HepG2 (cell line): Measurements from ENCODE around the gene RPL38. TPM values are rescaled to one million over a fixed set of nuclear protein-coding genes. Genes with fewer than 3 reads are reported as not detected.

Source experiments
- ATAC-seq: fragments of 200-7000 bp; cut with Tn5 transposase; 3 replicates; pipeline ENCODE4 v1.9.1; 2020; ENCODE audit warnings: mild to moderate bottlenecking, moderate library complexity
- BruUV-seq: library from RNA; stranded (reverse); fragments of 400-500 nt; replicated peaks from 2 replicates; lab custom pipeline; 2021; lab: Mats Ljungman, UMichigan
- CTCF ChIA-PET: fragments of 300-600 bp; formaldehyde crosslinking; extraction: SDS; loops from one replicate; lab custom pipeline; 2021; ENCODE audit warnings: low total read pairs, inconsistent platforms, low intra/inter-chr PET ratio; lab: Yijun Ruan, JAX
- POLR2A ChIA-PET: fragments of 350-600 bp; sonication (Branson Sonifier 250); formaldehyde crosslinking; loops from one replicate; lab custom pipeline; 2020; ENCODE audit warnings: antibody characterized with exemption, inconsistent platforms; lab: Yijun Ruan, JAX
- DNase-seq: peaks from one replicate; pipeline ENCODE4 v3.0.0-alpha.2; 2015; ENCODE audit warnings: low spot score
- FAIRE-seq: peaks from 3 replicates; lab custom pipeline; 2011; peaks lifted over from hg19 to GRCh38; lab: Jason Lieb, UNC
- H2AFZ ChIP-seq: one replicate; pipeline ENCODE4 v1.6.1; 2011; ENCODE audit warnings: low read length, inconsistent platforms
- H3K27ac ChIP-seq: fragments of 300-600 bp; 3 replicates; pipeline ENCODE4 v1.8.0; 2011; ENCODE audit warnings: mixed run types, mild to moderate bottlenecking, mixed read lengths, low read length, inconsistent platforms; ENCODE audit not compliant: insufficient read depth; ENCODE audit errors: extremely low read length
- H3K27me3 ChIP-seq, 2 experiments: fragments of 200-600 bp in 1 of 2; 2 replicates in 1 of 2; 3 replicates in 1 of 2; pipeline versions ENCODE4 v1.6.0 to v1.8.0; 2011; ENCODE audit warnings: low read length in 2 of 2, mild to moderate bottlenecking in 2 of 2, moderate library complexity in 2 of 2, inconsistent platforms in 1 of 2; ENCODE audit not compliant: insufficient read depth in 2 of 2, control insufficient read depth in 1 of 2
- H3K36me3 ChIP-seq, 2 experiments: fragments of 200-600 bp in 1 of 2; replicated peaks in 1 of 2; 2 replicates in 1 of 2; 3 replicates in 1 of 2; pipeline versions ENCODE4 v1.5.1 to v1.8.0; 2011; ENCODE audit warnings: low read length in 2 of 2, inconsistent platforms in 1 of 2; ENCODE audit not compliant: insufficient read depth in 2 of 2, control insufficient read depth in 1 of 2
- H3K4me1 ChIP-seq: 2 replicates; pipeline ENCODE4 v1.5.1; 2012; ENCODE audit warnings: low read length, inconsistent platforms; ENCODE audit not compliant: insufficient read depth
- H3K4me2 ChIP-seq: 2 replicates; pipeline ENCODE4 v1.6.0; 2011; ENCODE audit warnings: low read depth, low read length, inconsistent platforms
- H3K4me3 ChIP-seq, 3 experiments: fragments of 200-600 bp in 1 of 3; sonication (generic), shearing (Covaris generic) in 1 of 3; replicated peaks in 1 of 3; 2 replicates each; pipeline ENCODE4 v1.5.1; 2011 to 2016; ENCODE audit warnings: low read length in 3 of 3, inconsistent platforms in 2 of 3, low read depth in 2 of 3, mild to moderate bottlenecking in 2 of 3, control low read depth in 1 of 3, mixed read lengths in 1 of 3; ENCODE audit not compliant: insufficient read depth in 1 of 3
- H3K79me2 ChIP-seq: one replicate; pipeline ENCODE4 v1.6.1; 2011; ENCODE audit warnings: low read length, inconsistent platforms; ENCODE audit not compliant: insufficient read depth
- H3K9ac ChIP-seq: 2 replicates; pipeline ENCODE4 v1.6.0; 2011; ENCODE audit warnings: mild to moderate bottlenecking, low read depth, low read length, inconsistent platforms; ENCODE audit not compliant: insufficient read depth
- H3K9me3 ChIP-seq: 2 replicates; pipeline ENCODE4 v1.5.1; 2012; ENCODE audit warnings: mild to moderate bottlenecking, low read length
- H4K20me1 ChIP-seq: 2 replicates; pipeline ENCODE4 v1.6.0; 2011; ENCODE audit warnings: inconsistent platforms, mild to moderate bottlenecking, low read length, moderate library complexity; ENCODE audit not compliant: insufficient read depth
- AFF4 ChIP-seq: sonication (generic); formaldehyde crosslinking; IDR thresholded peaks from 2 replicates; pipeline ENCODE4 v1.4.0; 2020; ENCODE audit warnings: missing genetic modification reagents
- PAXIP1 ChIP-seq: sonication (generic); formaldehyde crosslinking; conservative IDR thresholded peaks from 2 replicates; pipeline ENCODE4 v1.4.0; 2020; ENCODE audit warnings: mild to moderate bottlenecking, missing genetic modification reagents, moderate library complexity
- RFX3 ChIP-seq: IDR thresholded peaks from 2 replicates; pipeline ENCODE4 v1.6.1; 2016; ENCODE audit warnings: missing biosample characterization, missing genetic modification reagents
- SATB2 ChIP-seq: sonication (generic); formaldehyde crosslinking; IDR thresholded peaks from 2 replicates; pipeline ENCODE4 v1.5.0; 2020; ENCODE audit warnings: missing genetic modification reagents
- TBL1XR1 ChIP-seq: fragments of 150-350 bp; IDR thresholded peaks from 2 replicates; pipeline ENCODE4 v1.6.1; 2014; ENCODE audit warnings: borderline replicate concordance, low read length; ENCODE audit not compliant: partially characterized antibody
- ZNF335 ChIP-seq: sonication (generic); formaldehyde crosslinking; IDR thresholded peaks from 2 replicates; pipeline ENCODE4 v1.4.0; 2020; ENCODE audit warnings: missing genetic modification reagents
- ZNF670 ChIP-seq: sonication (generic); formaldehyde crosslinking; IDR thresholded peaks from 2 replicates; pipeline ENCODE4 v1.8.0; 2022; ENCODE audit warnings: mild to moderate bottlenecking, missing genetic modification reagents, borderline replicate concordance
- ZNF687 ChIP-seq: sonication (generic); formaldehyde crosslinking; IDR thresholded peaks from 2 replicates; pipeline ENCODE4 v1.5.1; 2020; ENCODE audit warnings: mild to moderate bottlenecking, missing genetic modification reagents, moderate library complexity
- WGBS: methylation state at CpG from one replicate; pipeline ENCODE4 v1.1.6; 2017; ENCODE audit warnings: low lambda C conversion rate; 5-methylcytosine and 5-hydroxymethylcytosine counted together
- in situ Hi-C: cut with HindIII; loops from 2 replicates; pipeline ENCODE4 v1.10.0; 2017; ENCODE audit warnings: low pct_unique_long_range_greater_than_20kb; ENCODE audit not compliant: extremely low pct_ligation_motif_present
- intact Hi-C: fragments of 100-400 bp; cut with micrococcal nuclease; formaldehyde crosslinking; loops from one replicate; pipeline ENCODE4 v1.10.0; 2022; ENCODE audit not compliant: unreplicated experiment
- polyA plus RNA-seq, 8 experiments: library from polyadenylated mRNA; depleted of rRNA in 3 of 8; stranded (reverse) in 7 of 8; unstranded in 1 of 8; fragments of >200 nt; fragmentation: Illumina TruSeq in 4 of 8; extraction: Trizol in 4 of 8; gene quantifications; 2 replicates each; pipeline versions ENCODE4 v1.2.1 to v1.2.3, GENCODE V29; 2011 to 2016; ENCODE audit warnings: low read depth in 4 of 8, missing spikeins in 1 of 8, mixed read lengths in 1 of 8; ENCODE audit not compliant: insufficient read depth in 1 of 8
- total RNA-seq, 5 experiments: library from RNA; depleted of rRNA; stranded (reverse); fragments of >200 nt; fragmentation: Illumina TruSeq; extraction: Trizol; gene quantifications; 2 replicates each; pipeline ENCODE4 v1.2.3, GENCODE V29; 2016; ENCODE audit warnings: low read depth in 1 of 5

The RPL38 gene
- total and polyA plus RNA-seq, 2 of the 13 experiments (the other 11 are each of a cell fraction or from before 2014, with no cell fraction given), result 2,370 to 2,372 TPM

GRCh38 chr17:74202938-74203337, 540 bp upstream of the RPL38 start:
- Histone ChIP-seq H3K27me3 (peaks cover 21 to 55% of the 10 kb centered on the region in 2 experiments), H3K27ac (no peak overlapping the region), H3K9ac (no peak overlapping the region), H4K20me1 (peaks cover 43% of the 10 kb centered on the region), H3K36me3 (peaks cover 16 to 27% of the 10 kb centered on the region in 2 experiments), H3K4me3 (no peak overlapping the region), H3K4me1 (peaks cover 28% of the 10 kb centered on the region), H3K9me3 (no peaks in the 10 kb centered on the region), H3K4me2 (no peak overlapping the region), H3K79me2 (peaks cover 42% of the 10 kb centered on the region), H2AFZ (no peak overlapping the region)
- TF ChIP-seq ZNF670 (CRISPR knock-in tag) (peak; percentile 19; the same call in 1 of the 2 replicates), ZNF687 (CRISPR knock-in tag) (no peak), RFX3 (CRISPR knock-in tag) (no peak), PAXIP1 (no peak), SATB2 (no peak), AFF4 (CRISPR knock-in tag) (no peak), TBL1XR1 (no peak), ZNF335 (CRISPR knock-in tag) (no peak)
- in situ Hi-C loops (no loop called here), intact Hi-C loops (loop anchor here (10.0 kb wide), 2 partner anchors 252 to 408 kb away; no protein-coding TSS in a partner anchor)
- BruUV-seq, result no TSS peak
- DNase-seq (no peak), FAIRE-seq (no peak), ATAC-seq (no peak)
- WGBS, result 40% methylated on average over 15 of the region's 15 CpGs
- POLR2A ChIA-PET, result interaction anchor here (0.7 to 2.7 kb wide), 8 partner anchors 10 to 534 kb away, joined by 3 to 44 read pairs (median 4); partner anchors contain the start of genes RAB37 and TTYH2
- CTCF ChIA-PET, result interaction anchor here (1.2 kb wide), 1 partner anchor 330 kb away, joined by 3 read pairs; no protein-coding TSS in a partner anchor
